ENCODE results near the gene ISYNA1.

Gene ISYNA1

GRCh38 chr19:18466354-18466753, 28.4 kb upstream of the ISYNA1 start:
- no peak for DNase-seq

GRCh38 chr19:18465964-18466339, 28.0 kb upstream of the ISYNA1 start:
- no peak for DNase-seq

GRCh38 chr19:18465214-18465963, 27.5 kb upstream of the ISYNA1 start:
- DNase-seq: no peak

GRCh38 chr19:18464646-18465045, 26.7 kb upstream of the ISYNA1 start:
- no peak for DNase-seq

GRCh38 chr19:18461471-18461870, 23.5 kb upstream of the ISYNA1 start:
- no peak for DNase-seq

GRCh38 chr19:18460900-18461299, 23.0 kb upstream of the ISYNA1 start:
- no peak for DNase-seq

GRCh38 chr19:18457483-18458331, 19.8 kb upstream of the ISYNA1 start:
- no peak for DNase-seq

- no peak for DNase-seq
Measured at GRCh38 chr19:18456974-18457373, 19.0 kb upstream of the ISYNA1 start.

- no peak for DNase-seq
Measured at GRCh38 chr19:18456279-18456678, 18.3 kb upstream of the ISYNA1 start.

- DNase-seq: no peak
Measured at GRCh38 chr19:18453269-18454024, 15.5 kb upstream of the ISYNA1 start.

GRCh38 chr19:18452386-18452785, 14.5 kb upstream of the ISYNA1 start:
- no peak for DNase-seq

- DNase-seq: peak; percentile 44
Measured at GRCh38 chr19:18450931-18451836, 13.3 kb upstream of the ISYNA1 start.

GRCh38 chr19:18450021-18450930, 12.3 kb upstream of the ISYNA1 start:
- DNase-seq: no peak

GRCh38 chr19:18449552-18449951, 11.6 kb upstream of the ISYNA1 start:
- no peak for DNase-seq

- DNase-seq: no peak
Measured at GRCh38 chr19:18446811-18447359, 9.0 kb upstream of the ISYNA1 start.

- DNase-seq: no peak
Measured at GRCh38 chr19:18446145-18446810, 8.3 kb upstream of the ISYNA1 start.

GRCh38 chr19:18445262-18445948, 7.5 kb upstream of the ISYNA1 start:
- DNase-seq: no peak

- DNase-seq: no peak
Measured at GRCh38 chr19:18444513-18444912, 6.6 kb upstream of the ISYNA1 start.

GRCh38 chr19:18443831-18444230, 5.9 kb upstream of the ISYNA1 start:
- no peak for DNase-seq

GRCh38 chr19:18443406-18443805, 5.5 kb upstream of the ISYNA1 start:
- no peak for DNase-seq
